HG02852 (cell line): ENCODE measurements around the gene DMRTA2.
"Not testable (repeated sequence)": the region's sequence is repeated elsewhere in the genome, so short reads cannot be mapped to it uniquely, and the experiment has no call there.

Source experiments
- ATAC-seq: cut with Tn5 transposase; IDR thresholded peaks from one replicate; pipeline ENCODE4 v1.9.1; 2021; ENCODE audit warnings: mild to moderate bottlenecking, moderate library complexity; ENCODE audit not compliant: unreplicated experiment

The DMRTA2 gene

GRCh38 chr1:50393522-50394120 is 29.6 kb downstream of the DMRTA2 start:
- ATAC-seq, result no peak

- not testable (repeated sequence) for ATAC-seq
Measured at GRCh38 chr1:50381551-50381950, 41.7 kb downstream of the DMRTA2 start.

GRCh38 chr1:50378770-50379169 is 44.5 kb downstream of the DMRTA2 start:
- ATAC-seq, result no peak

GRCh38 chr1:50373532-50373931 is 49.7 kb downstream of the DMRTA2 start:
- no peak for ATAC-seq

- no peak for ATAC-seq
Measured at GRCh38 chr1:50371749-50372148, 51.5 kb downstream of the DMRTA2 start.

- no peak for ATAC-seq
Measured at GRCh38 chr1:50369830-50370229, 53.4 kb downstream of the DMRTA2 start.

GRCh38 chr1:50369008-50369634 is 54.1 kb downstream of the DMRTA2 start:
- no peak for ATAC-seq

- ATAC-seq, result no peak
Measured at GRCh38 chr1:50368179-50369007, 54.9 kb downstream of the DMRTA2 start.
